ENCODE measurements around the gene MIB1.

Gene MIB1

GRCh38 chr18:21745231-21745630, 4.6 kb downstream of the MIB1 start:
- no peak for DNase-seq
- Histone ChIP-seq H3K36me3 (replicated peaks) (no peaks in the 10 kb centered on the region), H3K27me3 (replicated peaks) (no peaks in the 10 kb centered on the region), H3K4me3 (ENCODE audit: low read depth, low read length) (no peak overlapping the region), H3K27ac (no peak overlapping the region)
- TF ChIP-seq, protein P1, sequence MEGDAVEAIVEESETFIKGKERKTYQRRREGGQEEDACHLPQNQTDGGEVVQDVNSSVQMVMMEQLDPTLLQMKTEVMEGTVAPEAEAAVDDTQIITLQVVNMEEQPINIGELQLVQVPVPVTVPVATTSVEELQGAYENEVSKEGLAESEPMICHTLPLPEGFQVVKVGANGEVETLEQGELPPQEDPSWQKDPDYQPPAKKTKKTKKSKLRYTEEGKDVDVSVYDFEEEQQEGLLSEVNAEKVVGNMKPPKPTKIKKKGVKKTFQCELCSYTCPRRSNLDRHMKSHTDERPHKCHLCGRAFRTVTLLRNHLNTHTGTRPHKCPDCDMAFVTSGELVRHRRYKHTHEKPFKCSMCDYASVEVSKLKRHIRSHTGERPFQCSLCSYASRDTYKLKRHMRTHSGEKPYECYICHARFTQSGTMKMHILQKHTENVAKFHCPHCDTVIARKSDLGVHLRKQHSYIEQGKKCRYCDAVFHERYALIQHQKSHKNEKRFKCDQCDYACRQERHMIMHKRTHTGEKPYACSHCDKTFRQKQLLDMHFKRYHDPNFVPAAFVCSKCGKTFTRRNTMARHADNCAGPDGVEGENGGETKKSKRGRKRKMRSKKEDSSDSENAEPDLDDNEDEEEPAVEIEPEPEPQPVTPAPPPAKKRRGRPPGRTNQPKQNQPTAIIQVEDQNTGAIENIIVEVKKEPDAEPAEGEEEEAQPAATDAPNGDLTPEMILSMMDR (IDR thresholded peaks at IDR 0.05; ENCODE audit: low read depth, low read length, missing control alignments), result peak; percentile 15
- in situ Hi-C loops (cut with HindIII; ENCODE audit: low pct_ligation_motif_present, low sequenced_read_pairs), result no loop called here

GRCh38 chr18:21747268-21747667, 6.7 kb downstream of the MIB1 start:
- Histone ChIP-seq H3K27me3 (replicated peaks) (no peaks in the 10 kb centered on the region), H3K36me3 (replicated peaks) (no peaks in the 10 kb centered on the region), H3K27ac (no peak overlapping the region), H3K4me3 (ENCODE audit: low read depth, low read length) (no peak overlapping the region)
- no peak for DNase-seq
- in situ Hi-C loops (cut with HindIII; ENCODE audit: low pct_ligation_motif_present, low sequenced_read_pairs), result no loop called here
- TF ChIP-seq, protein P1 (IDR thresholded peaks at IDR 0.05; ENCODE audit: low read depth, low read length, missing control alignments), result no peak

GRCh38 chr18:21747764-21748693, 7.4 kb downstream of the MIB1 start:
- H3K36me3 ChIP-seq (replicated peaks), result no peaks in the 10 kb centered on the region
- no peak for DNase-seq
- H3K4me3 ChIP-seq (ENCODE audit: low read depth, low read length), result no peak overlapping the region
- TF ChIP-seq, protein P1 (IDR thresholded peaks at IDR 0.05; ENCODE audit: low read depth, low read length, missing control alignments), result no peak
- no peak overlapping the region for H3K27ac ChIP-seq
- in situ Hi-C loops (cut with HindIII; ENCODE audit: low pct_ligation_motif_present, low sequenced_read_pairs), result no loop called here
- H3K27me3 ChIP-seq (replicated peaks), result no peaks in the 10 kb centered on the region

- H3K4me3 ChIP-seq (ENCODE audit: low read depth, low read length), result no peak overlapping the region
- TF ChIP-seq, protein P1 (IDR thresholded peaks at IDR 0.05; ENCODE audit: low read depth, low read length, missing control alignments), result no peak
- no peak overlapping the region for H3K27ac ChIP-seq
- in situ Hi-C loops (cut with HindIII; ENCODE audit: low pct_ligation_motif_present, low sequenced_read_pairs), result no loop called here
- no peaks in the 10 kb centered on the region for H3K27me3 ChIP-seq (replicated peaks)
- no peak for DNase-seq
- H3K36me3 ChIP-seq (replicated peaks), result no peaks in the 10 kb centered on the region
Observed at GRCh38 chr18:21757833-21758232, 17.2 kb downstream of the MIB1 start.

- Histone ChIP-seq H3K27ac (no peak overlapping the region), H3K4me3 (ENCODE audit: low read depth, low read length) (no peak overlapping the region), H3K36me3 (replicated peaks) (no peaks in the 10 kb centered on the region), H3K27me3 (replicated peaks) (no peaks in the 10 kb centered on the region)
- TF ChIP-seq, protein P1 (IDR thresholded peaks at IDR 0.05; ENCODE audit: low read depth, low read length, missing control alignments), result no peak
- in situ Hi-C loops (cut with HindIII; ENCODE audit: low pct_ligation_motif_present, low sequenced_read_pairs), result no loop called here
- DNase-seq, result no peak
Observed at GRCh38 chr18:21759836-21760235, 19.2 kb downstream of the MIB1 start.
